ENCODE data around the gene PDYN. TPM values are rescaled to one million over a fixed set of nuclear protein-coding genes. Genes with fewer than 3 reads are reported as not detected.
"Not testable (repeated sequence)": the region's sequence is repeated elsewhere in the genome, so short reads cannot be mapped to it uniquely, and the experiment has no call there.

PDYN gene
- total RNA-seq, 1 experiment from 2014 or later = not detected

DNA sequence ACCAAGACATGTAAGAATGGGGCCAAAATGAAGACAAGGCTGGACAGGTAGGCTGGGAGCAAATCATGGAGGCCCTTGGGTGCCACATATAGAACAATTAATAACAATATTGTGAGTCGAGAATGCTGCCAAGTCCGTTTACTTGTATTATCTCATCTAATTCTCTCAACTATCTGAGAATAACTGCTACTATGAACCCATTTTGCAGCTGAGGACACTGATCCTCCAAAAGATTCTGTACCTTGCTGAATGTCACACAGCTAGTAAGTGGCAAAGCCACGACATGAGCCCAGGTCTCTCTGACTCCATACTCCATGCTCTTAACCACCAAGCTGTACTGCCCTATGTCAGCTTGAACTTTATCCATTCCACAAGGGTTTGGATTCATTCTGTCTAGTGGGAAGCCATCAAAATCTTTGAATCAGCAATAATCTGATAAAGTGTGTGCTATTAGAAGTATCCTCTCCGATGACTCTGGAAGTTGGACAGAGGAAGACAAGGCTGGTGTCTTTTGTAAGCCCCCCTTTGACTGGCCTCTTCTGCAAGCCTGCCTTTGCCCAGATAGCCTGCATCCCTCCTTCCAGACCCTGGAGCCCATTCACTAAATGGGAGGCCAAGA lies 43.5 kb upstream of the PDYN start:
- Histone ChIP-seq H2AFZ (no peak overlapping the region), H3K27me3 (ENCODE audit: insufficient read depth, low read depth) (peaks cover 96% of the 10 kb centered on the region), H3K4me2 (no peak overlapping the region), H3F3A (ENCODE audit: insufficient read depth, low read depth) (no peaks in the 10 kb centered on the region), H4K20me1 (ENCODE audit: insufficient read depth) (no peaks in the 10 kb centered on the region), H3K36me3 (ENCODE audit: low read depth) (no peaks in the 10 kb centered on the region), H3K9me2 (ENCODE audit: insufficient read depth) (no peaks in the 10 kb centered on the region), H3K27ac (no peak overlapping the region), H3K79me2 (ENCODE audit: low read depth) (no peaks in the 10 kb centered on the region), H3K4me3 (no peak overlapping the region), H3K9me3 (ENCODE audit: insufficient read depth, low read depth) (no peaks in the 10 kb centered on the region), H3K4me1 (replicated peaks; ENCODE audit: insufficient read depth) (no peaks in the 10 kb centered on the region)
- no peak for DNase-seq
- no peak for TF ChIP-seq EZH2 (IDR thresholded peaks at IDR 0.05; ENCODE audit: low read depth)
- TF ChIP-seq, protein P1, sequence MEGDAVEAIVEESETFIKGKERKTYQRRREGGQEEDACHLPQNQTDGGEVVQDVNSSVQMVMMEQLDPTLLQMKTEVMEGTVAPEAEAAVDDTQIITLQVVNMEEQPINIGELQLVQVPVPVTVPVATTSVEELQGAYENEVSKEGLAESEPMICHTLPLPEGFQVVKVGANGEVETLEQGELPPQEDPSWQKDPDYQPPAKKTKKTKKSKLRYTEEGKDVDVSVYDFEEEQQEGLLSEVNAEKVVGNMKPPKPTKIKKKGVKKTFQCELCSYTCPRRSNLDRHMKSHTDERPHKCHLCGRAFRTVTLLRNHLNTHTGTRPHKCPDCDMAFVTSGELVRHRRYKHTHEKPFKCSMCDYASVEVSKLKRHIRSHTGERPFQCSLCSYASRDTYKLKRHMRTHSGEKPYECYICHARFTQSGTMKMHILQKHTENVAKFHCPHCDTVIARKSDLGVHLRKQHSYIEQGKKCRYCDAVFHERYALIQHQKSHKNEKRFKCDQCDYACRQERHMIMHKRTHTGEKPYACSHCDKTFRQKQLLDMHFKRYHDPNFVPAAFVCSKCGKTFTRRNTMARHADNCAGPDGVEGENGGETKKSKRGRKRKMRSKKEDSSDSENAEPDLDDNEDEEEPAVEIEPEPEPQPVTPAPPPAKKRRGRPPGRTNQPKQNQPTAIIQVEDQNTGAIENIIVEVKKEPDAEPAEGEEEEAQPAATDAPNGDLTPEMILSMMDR (conservative IDR thresholded peaks at IDR 0.05) = no peak
- ChIA-PET CTCF (no interaction called here), POLR2A (ENCODE audit: unreplicated experiment) (no interaction called here)
- intact Hi-C loops (cut with micrococcal nuclease; ENCODE audit: unreplicated experiment) = no loop called here
- BruUV-seq (replicated peaks) = no TSS peak

GRCh38 chr20:2036357-2036756 lies 42.5 kb upstream of the PDYN start:
- H3K79me2 ChIP-seq (ENCODE audit: low read depth); intact Hi-C loops (cut with micrococcal nuclease; ENCODE audit: unreplicated experiment); H3K27ac ChIP-seq; H2AFZ ChIP-seq; H3K9me3 ChIP-seq (ENCODE audit: insufficient read depth, low read depth); H3K4me2 ChIP-seq; POLR2A ChIA-PET (ENCODE audit: unreplicated experiment); H3K4me1 ChIP-seq (replicated peaks; ENCODE audit: insufficient read depth); H4K20me1 ChIP-seq (ENCODE audit: insufficient read depth); BruUV-seq (replicated peaks); H3K36me3 ChIP-seq (ENCODE audit: low read depth); CTCF ChIA-PET; H3K9me2 ChIP-seq (ENCODE audit: insufficient read depth); DNase-seq; H3F3A ChIP-seq (ENCODE audit: insufficient read depth, low read depth); H3K4me3 ChIP-seq: not testable (repeated sequence)
- peaks cover 98% of the 10 kb centered on the region for H3K27me3 ChIP-seq (ENCODE audit: insufficient read depth, low read depth)

DNA sequence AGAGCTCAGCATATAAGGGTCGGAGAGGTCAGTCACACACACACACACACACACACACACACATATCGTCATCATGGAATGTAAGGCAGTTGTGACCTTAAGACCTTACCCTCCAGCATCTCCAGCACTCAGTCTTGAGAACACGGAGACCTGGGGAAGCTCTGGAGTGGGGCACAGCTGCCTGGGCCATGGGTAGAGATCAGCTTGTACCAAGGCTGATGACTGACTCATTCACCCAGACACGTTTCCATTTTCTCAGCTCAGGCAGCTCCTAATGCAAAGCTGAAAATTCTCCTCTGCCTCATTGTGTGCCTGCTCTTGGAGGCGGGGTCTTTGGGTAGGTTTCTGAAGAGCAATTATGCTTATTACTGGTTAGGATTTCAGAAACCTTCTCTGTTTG lies 38.3 kb upstream of the PDYN start:
- Histone ChIP-seq H4K20me1 (ENCODE audit: insufficient read depth) (no peaks in the 10 kb centered on the region), H3K4me1 (replicated peaks; ENCODE audit: insufficient read depth) (no peaks in the 10 kb centered on the region), H3K4me3 (no peak overlapping the region), H3K36me3 (ENCODE audit: low read depth) (no peaks in the 10 kb centered on the region), H3K9me3 (ENCODE audit: insufficient read depth, low read depth) (no peaks in the 10 kb centered on the region), H3K9me2 (ENCODE audit: insufficient read depth) (no peaks in the 10 kb centered on the region), H3F3A (ENCODE audit: insufficient read depth, low read depth) (no peaks in the 10 kb centered on the region), H3K27me3 (ENCODE audit: insufficient read depth, low read depth) (peaks cover 94% of the 10 kb centered on the region), H2AFZ (no peak overlapping the region), H3K79me2 (ENCODE audit: low read depth) (no peaks in the 10 kb centered on the region), H3K4me2 (no peak overlapping the region), H3K27ac (no peak overlapping the region)
- no peak for DNase-seq
- ChIA-PET POLR2A (ENCODE audit: unreplicated experiment) (no interaction called here), CTCF (interaction anchor here (0.6 kb wide), 1 partner anchor 585 kb away, joined by 3 read pairs; no protein-coding TSS in a partner anchor)
- intact Hi-C loops (cut with micrococcal nuclease; ENCODE audit: unreplicated experiment) = no loop called here
- no TSS peak for BruUV-seq (replicated peaks)
- TF ChIP-seq, protein P1 (conservative IDR thresholded peaks at IDR 0.05) = no peak
- no peak for TF ChIP-seq EZH2 (IDR thresholded peaks at IDR 0.05; ENCODE audit: low read depth)

DNA sequence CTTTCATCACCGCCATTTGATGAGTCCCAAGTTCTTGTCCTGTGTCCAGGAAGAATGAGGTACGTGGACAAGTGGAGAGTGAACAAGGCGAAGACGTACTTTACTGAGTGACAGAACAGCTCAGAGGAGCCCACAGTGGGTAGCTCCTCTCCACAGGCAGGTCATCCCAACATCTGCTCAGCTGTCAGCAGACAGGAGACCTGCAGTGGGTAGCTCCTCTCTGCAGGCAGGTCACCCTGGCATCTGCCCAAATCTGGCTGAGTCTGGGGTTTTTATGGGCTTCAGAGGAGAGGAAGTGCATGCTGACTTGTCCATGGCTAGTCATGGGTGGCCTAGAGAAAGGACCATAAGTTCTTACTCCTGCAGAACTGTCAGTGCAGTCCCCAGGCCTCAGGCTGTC lies 32.7 kb upstream of the PDYN start:
- no peaks in the 10 kb centered on the region for H3K9me2 ChIP-seq (ENCODE audit: insufficient read depth)
- no peak overlapping the region for H3K27ac ChIP-seq
- BruUV-seq (replicated peaks) = no TSS peak
- no peak for DNase-seq
- intact Hi-C loops (cut with micrococcal nuclease; ENCODE audit: unreplicated experiment) = no loop called here
- H3K9me3 ChIP-seq (ENCODE audit: insufficient read depth, low read depth) = no peaks in the 10 kb centered on the region
- H2AFZ ChIP-seq = no peak overlapping the region
- no peaks in the 10 kb centered on the region for H3K79me2 ChIP-seq (ENCODE audit: low read depth)
- H4K20me1 ChIP-seq (ENCODE audit: insufficient read depth) = no peaks in the 10 kb centered on the region
- no peak overlapping the region for H3K4me3 ChIP-seq
- H3K36me3 ChIP-seq (ENCODE audit: low read depth) = no peaks in the 10 kb centered on the region
- CTCF ChIA-PET = no interaction called here
- POLR2A ChIA-PET (ENCODE audit: unreplicated experiment) = no interaction called here
- H3K4me2 ChIP-seq = no peak overlapping the region
- H3F3A ChIP-seq (ENCODE audit: insufficient read depth, low read depth) = no peaks in the 10 kb centered on the region
- TF ChIP-seq, protein P1 (conservative IDR thresholded peaks at IDR 0.05) = no peak
- no peak for TF ChIP-seq EZH2 (IDR thresholded peaks at IDR 0.05; ENCODE audit: low read depth)
- no peaks in the 10 kb centered on the region for H3K4me1 ChIP-seq (replicated peaks; ENCODE audit: insufficient read depth)
- peaks cover 87% of the 10 kb centered on the region for H3K27me3 ChIP-seq (ENCODE audit: insufficient read depth, low read depth)

All from PC-9 (cell line).